ENCODE results near the gene ZBTB16. TPM values are rescaled to one million over a fixed set of nuclear protein-coding genes. Genes with fewer than 3 reads are reported as not detected.

Gene ZBTB16
- total and polyA plus RNA-seq, 2 of the 13 experiments (the other 11 are each of a cell fraction or from before 2014, with no cell fraction given): not detected

- in situ Hi-C loops (cut with HindIII; ENCODE audit: extremely low pct_ligation_motif_present, low pct_unique_long_range_greater_than_20kb): no loop called here
- intact Hi-C loops (cut with micrococcal nuclease; ENCODE audit: unreplicated experiment): no loop called here
- H3K79me2 ChIP-seq (ENCODE audit: insufficient read depth, low read length): no peaks in the 10 kb centered on the region
- 44% methylated on average over 8 of the region's 8 CpGs for WGBS (ENCODE audit: low lambda C conversion rate)
- peaks cover 2 to 16% of the 10 kb centered on the region in 2 experiments; a peak in 2 of 5 replicates for H3K27me3 ChIP-seq (ENCODE audit: control insufficient read depth in 1 of 2, insufficient read depth in 2 of 2, low read length in 2 of 2)
- no peak overlapping the region for H3K9ac ChIP-seq (ENCODE audit: insufficient read depth, low read depth, low read length)
- no peak overlapping the region for H3K4me3 ChIP-seq (replicated peaks in 1 of 3; ENCODE audit: insufficient read depth in 1 of 3, low read depth in 2 of 3, low read length in 3 of 3)
- H4K20me1 ChIP-seq (ENCODE audit: insufficient read depth, low read length): no peaks in the 10 kb centered on the region
- H3K27ac ChIP-seq (ENCODE audit: extremely low read length, insufficient read depth, low read length): no peak overlapping the region
- H3K36me3 ChIP-seq (replicated peaks in 1 of 2; ENCODE audit: control insufficient read depth in 1 of 2, insufficient read depth in 2 of 2, low read length in 2 of 2): no peaks in the 10 kb centered on the region
- DNase-seq (ENCODE audit: low spot score) (no peak), ATAC-seq (no peak), FAIRE-seq (no peak)
- H3K9me3 ChIP-seq (ENCODE audit: low read length): no peaks in the 10 kb centered on the region
- H3K4me2 ChIP-seq (ENCODE audit: low read depth, low read length): no peak overlapping the region
- no peak overlapping the region for H2AFZ ChIP-seq (ENCODE audit: low read length)
- H3K4me1 ChIP-seq (ENCODE audit: insufficient read depth, low read length): peaks cover 4% of the 10 kb centered on the region
- no TSS peak for BruUV-seq (replicated peaks)
- ChIA-PET CTCF (ENCODE audit: low intra/inter-chr PET ratio, low total read pairs) (no interaction called here), POLR2A (no interaction called here)
- TF ChIP-seq SIX1 (CRISPR knock-in tag; IDR thresholded peaks at IDR 0.05; ENCODE audit: borderline replicate concordance): no peak
- no peak for TF ChIP-seq ZNF747 (CRISPR knock-in tag; IDR thresholded peaks at IDR 0.05; ENCODE audit: borderline replicate concordance)
- no peak for TF ChIP-seq REXO4 (CRISPR knock-in tag; IDR thresholded peaks at IDR 0.05; ENCODE audit: borderline replicate concordance)
- no peak for TF ChIP-seq ZNF609 (CRISPR knock-in tag; IDR thresholded peaks at IDR 0.05; ENCODE audit: borderline replicate concordance)
- TF ChIP-seq USF2 (IDR thresholded peaks at IDR 0.05; ENCODE audit: low read depth, low read length): no peak
- TF ChIP-seq USF2 (CRISPR knock-in tag; IDR thresholded peaks at IDR 0.05; ENCODE audit: borderline replicate concordance): no peak
- TF ChIP-seq SMARCE1 (IDR thresholded peaks at IDR 0.05; ENCODE audit: borderline replicate concordance): no peak
- no peak for TF ChIP-seq CHD4 (IDR thresholded peaks at IDR 0.05; ENCODE audit: borderline replicate concordance, low read length)
- TF ChIP-seq, protein P1, sequence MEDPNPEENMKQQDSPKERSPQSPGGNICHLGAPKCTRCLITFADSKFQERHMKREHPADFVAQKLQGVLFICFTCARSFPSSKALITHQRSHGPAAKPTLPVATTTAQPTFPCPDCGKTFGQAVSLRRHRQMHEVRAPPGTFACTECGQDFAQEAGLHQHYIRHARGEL (CRISPR knock-in tag; IDR thresholded peaks at IDR 0.05): no peak
- TF ChIP-seq, protein P2, sequence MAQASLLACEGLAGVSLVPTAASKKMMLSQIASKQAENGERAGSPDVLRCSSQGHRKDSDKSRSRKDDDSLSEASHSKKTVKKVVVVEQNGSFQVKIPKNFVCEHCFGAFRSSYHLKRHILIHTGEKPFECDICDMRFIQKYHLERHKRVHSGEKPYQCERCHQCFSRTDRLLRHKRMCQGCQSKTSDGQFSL (CRISPR knock-in tag; IDR thresholded peaks at IDR 0.05): no peak
- TF ChIP-seq, protein P3, sequence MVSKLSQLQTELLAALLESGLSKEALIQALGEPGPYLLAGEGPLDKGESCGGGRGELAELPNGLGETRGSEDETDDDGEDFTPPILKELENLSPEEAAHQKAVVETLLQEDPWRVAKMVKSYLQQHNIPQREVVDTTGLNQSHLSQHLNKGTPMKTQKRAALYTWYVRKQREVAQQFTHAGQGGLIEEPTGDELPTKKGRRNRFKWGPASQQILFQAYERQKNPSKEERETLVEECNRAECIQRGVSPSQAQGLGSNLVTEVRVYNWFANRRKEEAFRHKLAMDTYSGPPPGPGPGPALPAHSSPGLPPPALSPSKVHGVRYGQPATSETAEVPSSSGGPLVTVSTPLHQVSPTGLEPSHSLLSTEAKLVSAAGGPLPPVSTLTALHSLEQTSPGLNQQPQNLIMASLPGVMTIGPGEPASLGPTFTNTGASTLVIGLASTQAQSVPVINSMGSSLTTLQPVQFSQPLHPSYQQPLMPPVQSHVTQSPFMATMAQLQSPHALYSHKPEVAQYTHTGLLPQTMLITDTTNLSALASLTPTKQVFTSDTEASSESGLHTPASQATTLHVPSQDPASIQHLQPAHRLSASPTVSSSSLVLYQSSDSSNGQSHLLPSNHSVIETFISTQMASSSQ (IDR thresholded peaks at IDR 0.05; ENCODE audit: low read depth): no peak
- TF ChIP-seq, protein P3 (CRISPR knock-in tag; IDR thresholded peaks at IDR 0.05; ENCODE audit: borderline replicate concordance): no peak
- TF ChIP-seq MYNN (CRISPR knock-in tag; IDR thresholded peaks at IDR 0.05; ENCODE audit: low read depth): no peak
Measured at GRCh38 chr11:114176321-114176720, 116.8 kb downstream of the ZBTB16 start.

Data from HepG2 (cell line).